HG02870 (cell line): ENCODE measurements around the gene GNAZ.

Source experiments
- ATAC-seq: cut with Tn5 transposase; IDR thresholded peaks from one replicate; pipeline ENCODE4 v1.9.1; 2021; ENCODE audit warnings: mild to moderate bottlenecking, moderate library complexity; ENCODE audit not compliant: unreplicated experiment

The GNAZ gene

DNA sequence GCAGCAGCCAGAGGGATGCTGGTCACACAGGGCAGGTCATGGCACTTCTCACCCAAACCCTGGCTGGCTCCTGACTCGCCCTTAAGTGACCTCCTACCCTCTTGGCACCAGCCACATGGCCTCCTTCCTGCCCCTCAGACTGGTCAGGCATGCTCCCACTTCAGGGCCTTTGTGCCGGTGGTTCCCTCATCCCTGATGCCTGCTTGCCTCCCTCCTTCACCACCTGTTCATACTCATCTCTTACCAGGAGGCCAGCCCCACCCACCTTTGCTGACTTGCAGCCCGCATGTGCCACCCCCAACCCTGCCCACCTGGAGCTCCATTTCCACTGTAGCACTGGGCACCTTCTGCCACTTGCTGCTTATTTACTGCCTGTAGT is 20.1 kb downstream of the GNAZ start:
- ATAC-seq = no peak

GRCh38 chr22:23091760-23092159 is 21.4 kb downstream of the GNAZ start:
- no peak for ATAC-seq

DNA sequence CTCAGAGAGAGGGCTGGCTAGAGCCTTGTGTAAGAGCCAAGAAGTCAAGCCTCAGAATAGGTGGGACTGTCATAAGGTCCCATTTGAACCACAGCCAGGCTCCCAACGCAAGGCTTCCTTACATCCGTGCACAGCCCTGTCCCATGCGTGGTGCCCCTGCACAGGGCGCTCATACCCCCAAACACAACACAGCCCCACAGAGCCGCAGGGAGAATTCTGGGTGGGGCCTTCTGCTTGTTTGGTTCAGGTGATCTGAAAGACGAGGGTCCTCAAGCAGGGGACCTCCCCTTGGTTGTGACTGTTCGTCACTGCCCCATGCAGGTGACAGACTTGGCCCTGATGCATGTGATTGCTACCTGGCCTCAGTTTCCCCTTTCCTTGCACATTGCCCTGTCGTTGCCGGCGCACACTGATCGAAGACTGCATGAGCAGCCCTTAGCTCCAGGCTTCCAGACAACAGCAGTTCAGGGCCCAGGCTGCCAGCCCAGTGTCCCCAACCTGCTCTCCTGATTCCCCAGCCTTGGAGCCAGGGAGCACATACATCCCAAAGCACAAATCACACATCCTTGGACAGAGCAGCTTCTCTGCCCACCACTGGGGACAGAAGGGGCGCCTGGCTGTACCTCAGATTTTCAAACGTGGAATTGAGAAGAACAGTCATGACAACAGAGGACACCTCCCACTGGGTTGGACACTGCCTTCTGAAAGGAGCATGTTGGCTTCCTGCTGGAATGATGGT is 22.1 kb downstream of the GNAZ start:
- no peak for ATAC-seq

DNA sequence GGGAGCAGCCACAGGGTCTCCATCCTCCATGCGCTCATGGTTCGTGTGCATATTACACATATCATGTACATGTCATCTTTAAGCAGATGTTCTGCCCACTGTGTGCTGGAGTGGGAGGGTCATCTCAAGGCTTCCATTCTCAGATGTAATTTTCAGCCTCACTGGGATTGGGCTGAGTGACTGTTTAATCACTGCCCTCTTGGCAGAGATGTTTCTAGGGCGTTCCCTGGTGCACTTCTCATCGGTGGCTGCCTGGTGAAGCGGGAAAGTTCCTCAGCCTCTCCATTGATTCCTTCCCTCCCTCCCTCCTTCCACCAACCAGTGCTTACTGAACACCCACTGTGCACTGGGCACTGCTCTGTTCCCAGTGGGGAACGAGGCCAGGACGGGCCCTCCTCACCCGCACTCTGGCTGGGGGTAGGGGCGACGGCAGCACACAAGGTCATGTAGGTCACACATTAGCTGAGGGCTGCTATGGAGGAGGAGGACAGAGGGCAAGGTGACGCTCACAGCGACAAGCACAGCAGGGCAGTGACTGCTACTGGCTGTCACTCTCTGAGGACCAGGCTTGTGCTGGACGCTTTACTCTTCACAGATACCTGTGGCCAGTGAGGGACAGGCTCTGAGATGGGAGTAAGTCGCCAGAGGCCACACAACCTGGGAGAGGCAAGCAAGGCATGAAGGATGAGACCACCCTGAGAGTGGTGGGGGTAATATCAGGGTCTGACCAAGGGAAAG is 22.9 kb downstream of the GNAZ start:
- no peak for ATAC-seq

DNA sequence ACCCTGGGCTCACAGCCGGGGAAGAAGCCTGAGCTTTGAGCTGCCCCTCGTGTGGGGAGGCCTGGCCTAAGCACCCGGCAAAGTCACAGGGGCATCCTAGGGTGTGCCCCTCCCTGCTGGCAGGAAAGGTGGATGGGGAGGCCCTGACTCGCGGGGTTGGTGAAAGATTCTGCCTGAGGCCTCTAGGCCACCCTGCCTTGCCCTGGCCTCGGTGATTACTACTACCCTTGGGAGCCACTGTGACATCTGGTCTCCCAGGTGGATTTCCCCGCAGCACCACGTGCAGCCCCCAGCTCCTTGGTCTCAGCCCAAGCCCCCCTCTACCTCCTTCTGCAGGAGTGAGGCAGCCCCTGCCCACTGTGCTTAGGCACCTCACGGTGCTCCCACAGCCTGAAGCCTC is 23.9 kb downstream of the GNAZ start:
- no peak for ATAC-seq

- no peak for ATAC-seq
These were observed 24.7 kb downstream of the GNAZ start for GRCh38 chr22:23094695-23095681.

DNA sequence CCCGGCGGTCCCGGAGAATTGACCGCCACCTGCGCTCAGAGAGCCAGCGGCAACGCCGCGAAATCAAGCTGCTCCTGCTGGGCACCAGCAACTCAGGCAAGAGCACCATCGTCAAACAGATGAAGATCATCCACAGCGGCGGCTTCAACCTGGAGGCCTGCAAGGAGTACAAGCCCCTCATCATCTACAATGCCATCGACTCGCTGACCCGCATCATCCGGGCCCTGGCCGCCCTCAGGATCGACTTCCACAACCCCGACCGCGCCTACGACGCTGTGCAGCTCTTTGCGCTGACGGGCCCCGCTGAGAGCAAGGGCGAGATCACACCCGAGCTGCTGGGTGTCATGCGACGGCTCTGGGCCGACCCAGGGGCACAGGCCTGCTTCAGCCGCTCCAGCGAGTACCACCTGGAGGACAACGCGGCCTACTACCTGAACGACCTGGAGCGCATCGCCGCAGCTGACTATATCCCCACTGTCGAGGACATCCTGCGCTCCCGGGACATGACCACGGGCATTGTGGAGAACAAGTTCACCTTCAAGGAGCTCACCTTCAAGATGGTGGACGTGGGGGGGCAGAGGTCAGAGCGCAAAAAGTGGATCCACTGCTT is 25.5 kb downstream of the GNAZ start:
- ATAC-seq = no peak

- no peak for ATAC-seq
These were observed 27.3 kb downstream of the GNAZ start for GRCh38 chr22:23097412-23098229.

DNA sequence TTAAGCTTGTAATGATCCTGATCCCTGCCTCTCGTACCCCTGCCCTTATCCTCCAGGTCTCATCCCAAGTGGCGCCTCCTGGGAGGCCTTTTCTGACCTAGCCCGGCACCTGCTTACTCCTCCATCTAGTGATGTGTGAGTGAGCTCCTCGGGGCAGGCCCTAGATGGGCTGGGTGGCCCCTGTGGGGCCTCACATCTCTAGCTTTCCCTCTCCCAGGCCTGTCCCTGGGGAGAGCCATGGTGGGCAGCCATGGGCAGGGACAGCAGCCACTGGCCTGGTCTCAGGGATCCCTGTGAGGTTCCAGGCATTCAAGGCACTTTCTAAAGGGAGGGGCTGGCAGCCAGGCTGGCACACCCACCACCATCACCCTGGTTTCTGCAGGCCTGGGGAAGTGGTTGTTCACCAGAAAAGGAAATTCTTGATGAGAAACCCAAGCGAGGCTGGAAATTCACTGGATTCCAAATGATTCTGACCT is 27.9 kb downstream of the GNAZ start:
- no peak for ATAC-seq

DNA sequence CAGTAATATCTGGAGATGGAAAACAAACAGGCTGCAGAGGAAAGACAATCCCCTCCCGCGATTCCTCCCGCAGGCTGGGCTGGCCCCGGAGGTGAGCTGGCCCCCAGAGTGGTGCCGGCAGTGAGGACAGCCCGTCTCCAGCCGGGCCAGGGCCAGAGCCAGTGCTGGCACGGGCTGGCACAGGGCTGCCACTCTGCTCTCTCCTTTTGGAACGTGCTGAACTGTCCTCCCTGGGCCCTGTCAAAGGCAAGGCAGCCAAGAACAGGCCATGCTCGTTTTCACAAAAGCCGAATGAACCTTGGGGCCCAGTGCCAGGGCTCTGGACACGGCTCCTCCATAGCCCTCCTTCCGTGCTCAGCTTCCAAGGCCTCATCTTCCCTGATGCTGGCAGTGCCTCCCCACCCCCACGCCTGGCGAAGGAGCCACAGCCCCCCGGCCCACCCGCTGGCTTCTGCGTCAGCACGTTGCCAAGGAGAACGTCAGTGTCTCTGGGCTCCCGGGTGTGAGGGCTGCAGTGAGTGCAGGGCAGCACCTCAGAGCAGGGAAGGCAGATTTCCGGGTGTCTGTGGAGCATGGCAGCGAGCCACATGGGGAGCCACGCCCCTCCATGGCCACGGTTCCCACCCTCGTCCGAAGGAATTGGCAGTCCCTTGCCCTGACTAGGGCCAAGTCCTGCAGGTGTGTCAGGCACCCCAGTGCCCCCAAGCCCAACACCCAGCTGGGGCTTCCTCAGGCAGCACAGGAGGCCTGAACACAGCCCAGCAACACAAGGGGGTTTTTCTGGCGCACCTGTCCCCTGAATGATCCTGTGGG is 28.6 kb downstream of the GNAZ start:
- no peak for ATAC-seq

DNA sequence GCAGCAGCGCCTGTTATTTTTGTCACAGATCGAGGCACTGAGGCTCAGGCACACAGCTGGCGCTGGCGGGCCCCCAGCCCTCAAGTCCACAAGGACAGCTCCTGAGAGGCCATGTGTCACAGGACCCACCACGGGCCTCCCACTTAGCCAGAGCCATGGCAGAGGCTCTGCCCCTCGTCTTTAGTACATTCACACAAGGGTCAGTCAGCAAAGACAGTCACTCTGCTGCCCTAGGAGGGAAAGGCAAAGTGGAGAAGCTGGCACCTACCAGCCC is 29.1 kb downstream of the GNAZ start:
- ATAC-seq = no peak

- no peak for ATAC-seq
These were observed 29.9 kb downstream of the GNAZ start for GRCh38 chr22:23100124-23100801.

DNA sequence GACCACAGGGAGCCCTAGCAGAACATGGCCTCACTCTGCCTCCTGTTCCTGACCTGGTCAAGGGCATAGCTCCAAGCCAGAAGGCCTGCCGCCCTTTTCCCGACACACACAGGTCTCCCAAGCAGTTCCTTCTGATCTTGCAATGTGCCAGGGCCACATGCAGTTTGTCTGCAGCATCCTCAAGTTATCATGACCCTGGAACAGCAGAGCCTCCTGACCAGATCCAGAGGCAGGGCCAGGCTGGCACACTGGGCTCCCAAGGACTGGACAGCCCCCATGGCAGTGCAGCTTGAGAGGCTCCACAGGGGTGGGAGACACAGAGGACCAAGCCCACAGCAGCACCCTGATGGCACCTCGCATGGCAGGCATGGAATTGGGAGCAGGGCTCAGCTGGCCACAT is 31.2 kb downstream of the GNAZ start:
- ATAC-seq = no peak

DNA sequence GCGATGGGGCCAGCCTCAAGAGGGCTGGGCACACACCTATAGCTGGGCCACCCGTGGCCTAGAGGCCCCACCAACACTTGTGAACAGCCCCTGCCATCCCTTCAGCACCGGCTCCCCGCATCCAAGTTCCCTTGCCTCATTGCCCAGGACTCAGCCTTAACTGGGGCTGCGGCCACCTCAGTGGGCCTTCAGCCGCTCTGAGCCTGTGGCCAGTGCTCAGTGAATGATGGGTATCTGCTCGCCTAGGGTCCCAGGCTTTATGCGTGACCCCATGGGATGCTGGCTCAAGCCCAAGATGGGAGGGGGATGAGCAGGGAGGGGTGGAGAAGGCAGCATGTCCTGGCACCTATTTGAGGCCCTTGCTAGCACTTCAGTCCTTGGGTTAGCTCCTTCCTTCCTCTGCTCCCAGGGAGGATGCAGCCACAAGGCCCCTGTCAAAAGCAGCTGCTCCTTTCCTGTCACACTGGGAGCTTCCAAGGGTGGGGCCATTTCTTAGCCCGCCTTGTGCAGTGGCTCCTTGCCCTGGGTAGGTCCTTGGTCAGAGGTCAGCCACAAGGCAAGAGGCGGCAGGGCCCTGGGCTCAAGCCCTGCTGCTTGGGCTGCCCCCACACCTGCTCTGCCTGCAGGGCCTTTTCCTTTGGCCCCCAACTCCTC is 31.8 kb downstream of the GNAZ start:
- ATAC-seq = no peak

DNA sequence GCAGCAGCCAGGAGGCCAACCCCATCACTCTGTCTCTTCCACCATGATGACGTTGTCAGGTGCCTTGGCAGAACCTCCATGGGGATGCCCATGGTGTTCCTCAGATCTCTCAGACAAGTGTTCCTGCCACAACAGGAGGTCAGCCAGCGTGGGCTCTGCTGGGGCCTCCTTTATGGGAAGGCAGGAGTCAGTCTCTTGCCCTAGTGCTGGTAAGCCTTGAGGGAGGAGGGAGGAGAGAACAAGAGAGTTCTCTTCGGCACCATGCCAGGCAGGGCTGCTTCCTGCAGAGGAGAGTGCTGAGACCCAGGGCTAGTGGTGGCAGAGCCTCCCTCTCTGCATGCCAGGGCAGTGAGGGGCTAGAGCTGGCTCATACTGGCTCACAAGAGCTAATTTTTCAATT is 32.5 kb downstream of the GNAZ start:
- ATAC-seq = no peak

- ATAC-seq = no peak
These were observed 33.1 kb downstream of the GNAZ start for GRCh38 chr22:23103199-23103954.

DNA sequence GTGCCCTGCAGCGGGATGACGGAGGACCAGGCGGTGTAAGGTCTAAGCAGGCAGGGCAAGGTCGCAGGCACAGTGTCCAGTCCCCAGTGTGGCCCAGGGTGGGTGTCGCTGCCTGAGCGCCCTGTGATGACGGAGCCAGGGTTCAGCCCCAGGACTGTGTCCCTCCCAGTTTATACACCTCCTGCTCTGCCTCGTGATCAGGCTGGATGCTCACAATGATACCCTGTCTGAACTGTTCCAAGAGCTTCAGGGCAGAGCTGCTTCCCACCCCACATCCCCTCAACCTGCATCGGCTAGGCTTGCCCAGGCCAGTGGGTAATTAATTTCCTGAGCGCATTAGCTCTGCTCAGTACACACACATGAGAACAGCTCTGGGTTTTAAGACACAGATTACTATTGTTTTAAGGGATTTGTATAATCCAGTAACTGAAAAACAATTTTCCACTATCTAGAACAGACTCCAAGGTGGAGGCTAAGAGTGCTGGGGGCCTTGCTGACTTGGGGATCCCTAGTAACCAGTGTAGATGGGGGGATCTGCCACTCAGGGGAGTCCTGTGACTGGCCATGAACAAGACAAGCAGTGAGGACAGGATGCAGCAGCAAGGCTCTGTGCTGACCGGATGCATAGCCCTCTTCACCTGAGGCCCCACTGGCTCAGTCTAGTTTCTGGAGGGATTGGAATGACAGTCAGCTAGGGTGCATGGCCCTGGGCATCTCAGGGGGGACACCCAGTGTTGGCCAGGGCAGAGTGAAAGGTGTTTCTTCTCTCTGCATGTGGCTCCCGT is 34.1 kb downstream of the GNAZ start:
- ATAC-seq = no peak
